SJSA1 (cell line): Measurements from ENCODE around the gene TSPAN5. TPM values are rescaled to one million over a fixed set of nuclear protein-coding genes. Genes with fewer than 3 reads are reported as not detected.

Source experiments
- DNase-seq, 2 experiments: peaks; one replicate each; pipeline ENCODE4 v3.0.0-alpha.2; 2015 to 2020; ENCODE audit warnings: low spot score in 2 of 2, low read depth in 1 of 2
- H3K27ac ChIP-seq: fragments of 250-450 bp; sonication (Bioruptor Pico); 2 replicates; pipeline ENCODE4 v1.5.1; 2020; ENCODE audit warnings: mild to moderate bottlenecking, moderate library complexity
- H3K27me3 ChIP-seq: fragments of 250-450 bp; sonication (Bioruptor Pico); replicated peaks from 2 replicates; pipeline ENCODE4 v1.5.1; 2020; ENCODE audit warnings: mild to moderate bottlenecking, moderate library complexity
- H3K36me3 ChIP-seq: fragments of 250-450 bp; sonication (Bioruptor Pico); 2 replicates; pipeline ENCODE4 v1.5.1; 2020; ENCODE audit warnings: mild to moderate bottlenecking
- H3K4me1 ChIP-seq: fragments of 250-450 bp; sonication (Bioruptor Pico); replicated peaks from 2 replicates; pipeline ENCODE4 v1.6.1; 2021; ENCODE audit warnings: mild to moderate bottlenecking
- H3K4me3 ChIP-seq: fragments of 250-450 bp; sonication (Bioruptor Pico); 2 replicates; pipeline ENCODE4 v1.5.1; 2020; ENCODE audit warnings: mild to moderate bottlenecking
- H3K9me3 ChIP-seq: fragments of 250-450 bp; sonication (Bioruptor Pico); replicated peaks from 2 replicates; pipeline ENCODE4 v1.5.1; 2020; ENCODE audit warnings: mild to moderate bottlenecking
- total RNA-seq: library from RNA; depleted of rRNA; stranded (reverse); fragments of >200 nt; shearing (Covaris generic); gene quantifications from 2 replicates; pipeline ENCODE4 v1.2.3, GENCODE V29; 2014

The TSPAN5 gene
- total RNA-seq, 1 experiment from 2014 or later = 20.0 TPM

GRCh38 chr4:98646422-98646821 lies 12.0 kb downstream of the TSPAN5 start:
- H3K4me3 ChIP-seq = no peak overlapping the region
- no peaks in the 10 kb centered on the region for H3K9me3 ChIP-seq
- no peaks in the 10 kb centered on the region for H3K36me3 ChIP-seq
- H3K27me3 ChIP-seq = no peaks in the 10 kb centered on the region
- no peak overlapping the region for H3K27ac ChIP-seq
- DNase-seq = no peak
- peaks cover 7% of the 10 kb centered on the region for H3K4me1 ChIP-seq

GRCh38 chr4:98645527-98645926 lies 12.9 kb downstream of the TSPAN5 start:
- H3K27me3 ChIP-seq = no peaks in the 10 kb centered on the region
- no peaks in the 10 kb centered on the region for H3K9me3 ChIP-seq
- no peak for DNase-seq
- H3K4me3 ChIP-seq = no peak overlapping the region
- H3K27ac ChIP-seq = no peak overlapping the region
- no peaks in the 10 kb centered on the region for H3K36me3 ChIP-seq
- H3K4me1 ChIP-seq = peaks cover 7% of the 10 kb centered on the region

GRCh38 chr4:98643755-98644154 lies 14.7 kb downstream of the TSPAN5 start:
- no peak overlapping the region for H3K4me3 ChIP-seq
- H3K27ac ChIP-seq = no peak overlapping the region
- no peaks in the 10 kb centered on the region for H3K9me3 ChIP-seq
- H3K4me1 ChIP-seq = peaks cover 8% of the 10 kb centered on the region
- no peaks in the 10 kb centered on the region for H3K27me3 ChIP-seq
- no peak for DNase-seq
- no peaks in the 10 kb centered on the region for H3K36me3 ChIP-seq

GRCh38 chr4:98642991-98643426 lies 15.4 kb downstream of the TSPAN5 start:
- no peak overlapping the region for H3K27ac ChIP-seq

GRCh38 chr4:98641906-98642668 lies 16.3 kb downstream of the TSPAN5 start:
- Histone ChIP-seq H3K27me3 (no peaks in the 10 kb centered on the region), H3K4me1 (peaks cover 10% of the 10 kb centered on the region), H3K27ac (no peak overlapping the region), H3K36me3 (no peaks in the 10 kb centered on the region), H3K9me3 (no peaks in the 10 kb centered on the region), H3K4me3 (no peak overlapping the region)
- DNase-seq = no peak

More at GRCh38 chr4:98642991-98643426, 15.4 kb downstream of the TSPAN5 start:
- Histone ChIP-seq H3K36me3 (no peaks in the 10 kb centered on the region), H3K27me3 (no peaks in the 10 kb centered on the region), H3K9me3 (no peaks in the 10 kb centered on the region), H3K4me3 (no peak overlapping the region), H3K4me1 (peaks cover 10% of the 10 kb centered on the region)
- DNase-seq = peak in 1 of 2 experiments; percentile 60

GRCh38 chr4:98641376-98641775 lies 17.0 kb downstream of the TSPAN5 start:
- H3K4me1 ChIP-seq = peaks cover 10% of the 10 kb centered on the region
- no peaks in the 10 kb centered on the region for H3K36me3 ChIP-seq
- H3K9me3 ChIP-seq = no peaks in the 10 kb centered on the region
- H3K27me3 ChIP-seq = no peaks in the 10 kb centered on the region
- H3K27ac ChIP-seq = no peak overlapping the region
- no peak for DNase-seq
- H3K4me3 ChIP-seq = no peak overlapping the region

- DNase-seq = no peak
- Histone ChIP-seq H3K27me3 (no peaks in the 10 kb centered on the region), H3K36me3 (no peaks in the 10 kb centered on the region; the same call in 1 of the 2 replicates), H3K4me1 (peaks cover 10% of the 10 kb centered on the region), H3K4me3 (no peak overlapping the region), H3K27ac (no peak overlapping the region), H3K9me3 (no peaks in the 10 kb centered on the region)
Measured at GRCh38 chr4:98639523-98639922, 18.9 kb downstream of the TSPAN5 start.

GRCh38 chr4:98639108-98639507 lies 19.3 kb downstream of the TSPAN5 start:
- Histone ChIP-seq H3K27me3 (no peaks in the 10 kb centered on the region), H3K36me3 (no peaks in the 10 kb centered on the region; the same call in 1 of the 2 replicates), H3K27ac (no peak overlapping the region), H3K4me1 (peaks cover 10% of the 10 kb centered on the region), H3K9me3 (no peaks in the 10 kb centered on the region), H3K4me3 (no peak overlapping the region)
- DNase-seq = no peak

- no peak for DNase-seq
- Histone ChIP-seq H3K27me3 (no peaks in the 10 kb centered on the region), H3K4me3 (no peak overlapping the region), H3K27ac (no peak overlapping the region), H3K4me1 (peaks cover 10% of the 10 kb centered on the region), H3K36me3 (no peaks in the 10 kb centered on the region; the same call in 1 of the 2 replicates), H3K9me3 (no peaks in the 10 kb centered on the region)
Measured at GRCh38 chr4:98638661-98639060, 19.8 kb downstream of the TSPAN5 start.

- DNase-seq = no peak
- Histone ChIP-seq H3K27ac (no peak overlapping the region), H3K27me3 (no peaks in the 10 kb centered on the region), H3K4me1 (0 out of 2 replicates have a peak, but pooled peaks cover 3% of the 10 kb centered on the region), H3K36me3 (no peaks in the 10 kb centered on the region; the same call in 1 of the 2 replicates), H3K4me3 (no peak overlapping the region), H3K9me3 (no peaks in the 10 kb centered on the region)
Measured at GRCh38 chr4:98634061-98634460, 24.4 kb downstream of the TSPAN5 start.

- H3K9me3 ChIP-seq = 0 out of 2 replicates have a peak, but pooled peaks cover 2% of the 10 kb centered on the region
- no peak for DNase-seq
- H3K4me3 ChIP-seq = no peak overlapping the region
- H3K27ac ChIP-seq = no peak overlapping the region
- H3K4me1 ChIP-seq = no peaks in the 10 kb centered on the region
- no peaks in the 10 kb centered on the region for H3K27me3 ChIP-seq
- H3K36me3 ChIP-seq = no peaks in the 10 kb centered on the region; the same call in 1 of the 2 replicates
Measured at GRCh38 chr4:98633159-98633558, 25.3 kb downstream of the TSPAN5 start.

- Histone ChIP-seq H3K36me3 (no peaks in the 10 kb centered on the region; the same call in 1 of the 2 replicates), H3K4me3 (no peak overlapping the region), H3K27ac (no peak overlapping the region), H3K4me1 (peaks cover 9% of the 10 kb centered on the region), H3K27me3 (no peaks in the 10 kb centered on the region), H3K9me3 (0 out of 2 replicates have a peak, but pooled peaks cover 2% of the 10 kb centered on the region)
- no peak for DNase-seq
Measured at GRCh38 chr4:98632258-98632657, 26.2 kb downstream of the TSPAN5 start.

GRCh38 chr4:98631506-98631905 lies 26.9 kb downstream of the TSPAN5 start:
- peaks cover 16% of the 10 kb centered on the region for H3K4me1 ChIP-seq
- DNase-seq = no peak
- no peaks in the 10 kb centered on the region for H3K27me3 ChIP-seq
- no peaks in the 10 kb centered on the region; the same call in 1 of the 2 replicates for H3K36me3 ChIP-seq
- 0 out of 2 replicates have a peak, but pooled peaks cover 2% of the 10 kb centered on the region for H3K9me3 ChIP-seq
- no peak overlapping the region for H3K4me3 ChIP-seq
- no peak overlapping the region for H3K27ac ChIP-seq

GRCh38 chr4:98630737-98631454 lies 27.5 kb downstream of the TSPAN5 start:
- Histone ChIP-seq H3K4me3 (no peak overlapping the region), H3K36me3 (no peaks in the 10 kb centered on the region; the same call in 1 of the 2 replicates), H3K27ac (no peak overlapping the region), H3K27me3 (no peaks in the 10 kb centered on the region), H3K9me3 (0 out of 2 replicates have a peak, but pooled peaks cover 2% of the 10 kb centered on the region), H3K4me1 (peaks cover 22% of the 10 kb centered on the region)
- DNase-seq = no peak
